NCI-H187 treated with DMSO at 0.1 percent for 48 hours (cell line): ENCODE measurements around the gene ZFP36.

ENCODE experiments used
- DNase-seq: peaks from one replicate; lab custom pipeline; 2025; lab: John Stamatoyannopoulos, UW

The ZFP36 gene

DNA sequence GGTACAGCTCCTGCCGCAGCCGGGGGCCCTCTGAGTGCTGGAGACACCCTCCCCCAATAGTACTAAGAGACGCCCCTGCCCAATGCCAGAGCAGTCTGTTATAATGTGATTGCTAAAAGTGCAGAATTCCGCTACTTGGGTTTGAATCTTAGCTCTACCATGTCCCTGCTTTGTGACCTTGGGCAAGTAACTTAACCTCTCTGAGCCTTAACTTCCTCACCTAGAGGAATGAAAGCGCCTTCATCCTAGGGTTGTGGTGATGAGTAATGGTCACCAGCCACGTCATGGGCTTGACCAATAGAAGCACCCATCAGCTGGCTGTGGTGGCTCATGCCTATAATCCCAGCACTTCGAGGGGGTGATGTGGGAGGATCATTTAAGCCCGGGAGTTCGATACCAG lies 12.4 kb downstream of the ZFP36 start:
- DNase-seq = no peak

DNA sequence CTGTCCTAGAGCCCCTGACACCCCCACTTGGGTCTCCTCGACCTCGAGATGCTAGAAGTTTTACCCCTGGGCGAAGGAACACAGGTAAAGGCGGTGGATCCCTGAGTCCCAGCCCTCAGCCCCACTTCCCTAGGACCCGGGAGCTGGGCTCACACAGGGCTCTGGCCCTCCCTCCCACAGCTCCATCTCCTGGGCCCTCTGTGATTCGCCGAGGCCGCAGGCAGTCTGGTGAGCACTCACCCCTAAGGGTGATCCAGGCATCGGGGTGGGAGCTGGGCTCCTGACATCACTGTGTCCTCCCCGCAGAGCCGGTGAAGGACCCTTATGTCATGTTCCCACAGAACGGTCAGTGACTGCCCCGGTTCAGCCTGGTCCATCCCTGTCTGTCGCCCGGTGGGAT lies 14.1 kb downstream of the ZFP36 start:
- no peak for DNase-seq

DNA sequence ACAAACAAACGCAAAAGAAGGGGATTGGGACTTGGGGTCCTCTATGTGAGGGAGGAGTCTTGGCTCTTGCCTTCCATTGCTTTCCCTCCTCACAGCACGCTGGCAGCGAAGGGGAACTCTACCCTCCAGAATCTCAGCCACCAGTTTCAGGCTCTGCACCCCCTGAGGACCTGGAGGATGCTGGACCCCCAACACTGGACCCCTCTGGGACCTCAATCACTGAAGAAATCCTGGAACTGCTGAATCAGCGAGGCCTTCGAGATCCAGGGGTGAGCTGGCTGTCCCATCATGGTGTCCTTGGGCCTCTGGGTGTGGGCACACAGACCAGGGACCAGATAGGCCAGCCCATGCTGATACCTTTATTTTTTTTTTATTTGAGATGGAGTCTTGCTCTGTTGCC lies 15.4 kb downstream of the ZFP36 start:
- no peak for DNase-seq

DNA sequence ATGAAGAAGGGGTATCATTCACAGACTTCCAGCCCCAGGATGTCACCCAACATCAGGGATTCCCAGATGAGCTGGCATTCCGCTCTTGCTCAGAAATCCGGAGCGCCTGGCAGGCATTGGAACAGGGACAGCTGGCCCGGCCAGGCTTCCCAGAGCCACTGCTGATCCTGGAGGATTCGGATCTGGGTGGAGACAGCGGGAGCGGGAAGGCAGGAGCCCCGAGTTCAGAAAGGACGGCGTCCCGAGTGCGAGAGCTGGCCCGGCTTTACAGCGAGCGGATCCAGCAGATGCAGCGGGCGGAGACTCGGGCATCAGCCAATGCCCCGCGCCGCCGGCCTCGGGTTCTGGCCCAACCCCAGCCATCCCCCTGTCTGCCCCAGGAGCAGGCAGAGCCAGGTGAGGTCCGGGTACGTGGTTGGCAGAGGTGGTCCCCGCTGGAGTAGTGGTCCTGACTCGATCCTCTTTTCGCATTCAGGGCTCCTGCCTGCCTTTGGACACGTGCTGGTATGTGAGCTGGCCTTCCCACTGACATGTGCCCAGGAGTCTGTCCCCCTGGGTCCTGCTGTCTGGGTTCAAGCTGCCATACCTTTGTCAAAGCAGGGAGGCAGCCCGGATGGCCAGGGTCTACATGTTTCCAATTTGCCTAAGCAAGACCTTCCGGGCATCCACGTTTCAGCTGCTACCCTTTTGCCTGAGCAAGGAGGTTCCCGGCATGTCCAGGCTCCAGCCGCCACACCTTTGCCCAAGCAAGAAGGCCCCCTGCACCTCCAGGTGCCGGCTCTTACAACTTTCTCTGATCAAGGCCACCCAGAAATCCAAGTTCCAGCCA lies 16.8 kb downstream of the ZFP36 start:
- no peak for DNase-seq

DNA sequence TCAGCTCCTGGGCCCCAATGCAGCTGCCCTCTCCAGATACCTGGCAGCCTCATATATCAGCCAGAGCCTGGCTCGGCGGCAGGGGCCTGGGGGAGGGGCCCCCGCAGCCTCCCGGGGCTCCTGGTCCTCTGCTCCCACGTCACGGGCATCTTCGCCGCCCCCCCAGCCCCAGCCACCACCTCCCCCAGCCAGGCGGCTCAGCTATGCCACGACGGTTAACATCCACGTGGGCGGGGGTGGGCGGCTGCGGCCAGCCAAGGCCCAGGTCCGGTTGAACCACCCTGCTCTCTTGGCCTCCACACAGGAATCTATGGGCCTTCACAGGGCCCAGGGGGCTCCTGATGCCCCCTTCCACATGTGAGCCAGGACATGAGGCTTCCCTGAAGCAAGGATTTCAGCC lies 18.3 kb downstream of the ZFP36 start:
- no peak for DNase-seq

DNA sequence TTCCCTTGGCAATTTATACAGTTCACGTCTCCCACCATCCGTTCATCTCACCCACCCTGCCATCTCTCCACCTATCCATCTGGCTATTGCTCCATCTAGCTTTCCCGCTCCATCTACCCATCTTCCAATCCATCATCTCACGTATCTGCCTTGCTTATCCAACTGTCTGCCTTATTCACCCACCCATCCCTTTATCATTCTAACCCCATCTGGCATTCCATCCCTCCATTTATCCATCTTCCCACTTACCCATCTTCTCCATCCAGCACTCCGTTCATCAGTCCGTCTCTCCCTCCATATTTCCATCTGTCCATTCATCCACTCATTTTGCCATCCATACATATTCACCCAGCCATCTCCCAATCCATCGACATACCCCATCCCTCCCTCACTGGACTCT lies 19.1 kb downstream of the ZFP36 start:
- no peak for DNase-seq

DNA sequence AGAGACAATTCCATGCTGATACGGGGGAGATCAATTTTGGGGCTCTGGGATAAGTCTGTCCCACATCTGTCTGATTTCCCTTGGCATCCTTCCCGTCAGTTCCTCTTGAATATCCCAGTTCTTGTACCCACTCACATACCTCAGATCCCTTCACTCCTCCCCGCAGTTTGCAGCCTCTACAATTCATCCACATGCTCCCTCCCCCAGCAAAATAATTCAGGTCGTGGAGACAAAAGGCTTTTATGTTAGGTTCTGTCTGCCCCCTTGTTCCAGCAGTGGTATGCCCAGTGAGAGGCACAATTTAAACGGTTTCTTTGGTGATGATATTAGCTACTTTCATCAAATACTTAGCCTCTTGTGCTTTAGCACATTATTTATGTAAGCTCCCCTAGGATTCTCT lies 19.5 kb downstream of the ZFP36 start:
- no peak for DNase-seq

DNA sequence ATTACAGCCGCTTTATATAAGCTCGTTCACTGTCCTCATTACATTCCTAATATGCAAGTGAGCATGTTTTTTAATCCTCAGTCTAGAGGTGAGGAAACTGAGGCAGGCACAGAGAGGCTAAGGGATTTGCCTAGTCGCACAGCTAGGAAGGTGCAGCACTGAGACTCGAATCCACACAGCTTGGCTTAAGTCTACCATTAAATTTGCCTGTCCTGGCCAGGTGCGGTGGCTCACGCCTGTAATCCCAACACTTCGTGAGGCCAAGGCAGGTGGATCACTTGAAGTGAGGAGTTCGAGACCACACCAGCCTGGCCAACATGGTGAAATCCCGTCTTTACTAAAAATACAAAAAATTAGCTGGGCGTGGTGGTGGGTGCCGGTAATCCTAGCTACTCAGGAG lies 21.1 kb downstream of the ZFP36 start:
- no peak for DNase-seq

DNA sequence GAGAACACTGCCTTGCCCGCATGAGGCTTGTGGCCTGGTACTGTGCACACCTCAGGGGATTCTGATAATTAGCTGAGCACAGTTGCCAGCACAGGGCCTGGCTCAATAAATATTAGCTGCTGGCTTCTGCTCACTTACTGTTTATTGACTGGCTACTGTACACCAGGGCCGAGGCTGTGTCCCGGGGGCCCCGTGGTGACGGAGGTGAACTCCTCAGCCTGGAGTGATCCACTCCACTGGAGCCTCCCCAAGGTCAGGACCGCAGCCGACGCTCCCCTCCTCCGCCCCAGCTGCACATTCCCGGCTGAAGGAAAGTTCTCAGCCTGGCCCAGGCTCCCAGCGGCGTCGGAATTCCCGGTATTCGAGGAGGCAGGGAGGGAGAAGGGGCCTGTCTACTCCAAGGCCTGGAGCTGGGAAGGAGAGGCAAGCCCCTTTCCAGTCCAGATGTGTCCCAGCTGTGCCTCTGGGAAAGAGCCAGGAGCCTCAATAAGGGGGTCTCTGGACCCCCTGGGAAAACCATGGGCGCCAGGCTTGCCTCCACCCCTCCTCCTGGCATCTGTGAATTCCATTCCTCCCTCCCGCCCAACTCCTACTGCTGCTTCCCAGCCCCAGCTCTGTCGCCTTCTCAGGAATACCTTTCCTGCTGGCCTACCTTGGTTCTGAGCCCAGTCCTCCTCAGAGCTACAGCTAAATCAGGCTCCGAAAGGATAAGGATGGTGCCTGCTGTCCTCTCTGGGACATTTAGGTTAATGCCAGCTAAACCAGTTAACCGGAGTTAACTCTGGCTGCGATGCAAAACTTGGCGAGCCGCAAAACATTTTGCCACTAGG lies 21.9 kb downstream of the ZFP36 start:
- DNase-seq = no peak

DNA sequence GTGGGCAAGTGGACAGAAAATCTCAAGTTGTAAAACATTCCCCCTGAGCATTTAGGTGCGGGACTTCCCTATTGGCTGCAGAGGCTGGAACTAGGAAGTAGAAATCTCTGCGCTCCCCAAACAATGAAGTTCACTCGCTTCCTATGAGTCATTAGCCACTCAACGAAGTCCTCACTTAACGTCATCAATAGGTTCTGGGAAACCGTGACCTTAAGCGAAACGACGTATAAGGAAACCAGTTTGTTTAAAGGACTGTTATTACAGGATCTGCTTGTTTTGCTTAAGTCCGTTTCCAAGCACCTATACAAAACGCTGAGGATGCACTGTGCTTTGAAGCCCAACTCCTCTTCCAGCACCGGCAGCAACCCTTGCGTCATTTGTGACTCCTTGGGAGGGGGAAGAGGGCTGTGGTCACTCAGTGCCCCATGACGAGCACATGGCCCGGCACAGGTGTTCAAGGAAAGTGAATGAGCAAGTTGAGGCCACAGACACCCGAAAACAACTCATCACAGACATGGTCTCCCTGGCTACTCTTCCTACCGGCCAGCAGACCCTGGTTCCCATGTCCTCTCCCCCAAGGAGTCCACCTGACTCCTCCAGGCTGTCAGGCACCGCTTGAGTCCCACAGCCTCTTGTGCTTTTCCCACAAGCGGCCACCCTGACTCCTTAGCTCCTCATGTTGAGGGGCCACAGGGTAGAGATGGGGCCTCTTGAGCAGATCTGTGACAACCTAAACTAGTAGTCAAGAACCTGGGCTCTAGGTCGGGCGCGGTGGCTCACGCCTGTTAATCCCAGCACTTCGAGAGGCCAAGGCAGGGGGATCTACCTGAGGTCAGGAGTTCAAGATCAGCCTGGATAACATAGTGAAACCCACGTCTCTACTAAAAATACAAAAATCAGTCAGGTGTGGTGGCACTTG lies 24.3 kb downstream of the ZFP36 start:
- no peak for DNase-seq

DNA sequence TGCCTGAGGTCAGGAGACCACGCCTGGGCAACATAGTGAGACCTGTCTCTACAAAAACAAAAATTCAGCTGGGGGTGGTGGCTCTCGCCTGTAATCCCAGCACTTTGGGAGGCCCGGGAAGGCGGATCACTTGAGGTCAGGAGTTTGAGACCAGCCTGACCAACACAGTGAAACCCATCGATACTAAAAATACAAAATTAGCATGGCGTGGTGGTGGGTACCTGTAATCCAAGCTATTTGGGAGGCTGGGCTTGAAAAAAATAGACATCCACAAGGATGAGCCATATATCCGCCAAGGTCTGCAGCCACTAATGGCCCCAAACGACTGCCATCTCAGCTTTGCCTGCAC lies 26.0 kb downstream of the ZFP36 start:
- DNase-seq = no peak

DNA sequence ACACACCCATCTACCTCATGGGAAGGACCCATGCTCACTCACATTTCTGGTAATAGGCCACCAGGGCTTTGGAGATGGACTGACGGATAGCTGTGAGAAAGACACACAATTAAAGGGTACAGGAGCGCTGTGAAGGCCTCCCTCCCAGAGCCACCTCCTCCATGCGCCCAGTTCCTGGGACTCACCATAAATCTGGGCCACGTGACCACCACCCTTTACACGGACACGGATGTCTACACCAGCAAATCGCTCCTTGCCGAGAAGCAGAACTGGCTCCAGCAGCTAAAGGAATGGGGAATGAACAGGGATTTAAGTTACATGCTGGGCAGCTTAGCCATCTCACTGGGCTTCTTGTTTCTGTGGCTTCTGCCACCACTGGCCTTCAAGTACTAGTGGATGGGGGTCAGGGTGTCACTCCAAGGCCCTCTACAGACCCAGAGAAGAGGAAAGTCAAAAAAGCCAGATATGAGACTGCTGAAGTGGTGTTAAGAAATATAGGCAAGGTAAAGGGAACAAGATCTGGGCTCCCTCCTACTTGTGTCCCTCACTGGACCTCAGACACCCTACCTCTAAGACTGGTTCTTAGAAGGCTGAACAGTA lies 26.9 kb downstream of the ZFP36 start:
- DNase-seq = no peak

DNA sequence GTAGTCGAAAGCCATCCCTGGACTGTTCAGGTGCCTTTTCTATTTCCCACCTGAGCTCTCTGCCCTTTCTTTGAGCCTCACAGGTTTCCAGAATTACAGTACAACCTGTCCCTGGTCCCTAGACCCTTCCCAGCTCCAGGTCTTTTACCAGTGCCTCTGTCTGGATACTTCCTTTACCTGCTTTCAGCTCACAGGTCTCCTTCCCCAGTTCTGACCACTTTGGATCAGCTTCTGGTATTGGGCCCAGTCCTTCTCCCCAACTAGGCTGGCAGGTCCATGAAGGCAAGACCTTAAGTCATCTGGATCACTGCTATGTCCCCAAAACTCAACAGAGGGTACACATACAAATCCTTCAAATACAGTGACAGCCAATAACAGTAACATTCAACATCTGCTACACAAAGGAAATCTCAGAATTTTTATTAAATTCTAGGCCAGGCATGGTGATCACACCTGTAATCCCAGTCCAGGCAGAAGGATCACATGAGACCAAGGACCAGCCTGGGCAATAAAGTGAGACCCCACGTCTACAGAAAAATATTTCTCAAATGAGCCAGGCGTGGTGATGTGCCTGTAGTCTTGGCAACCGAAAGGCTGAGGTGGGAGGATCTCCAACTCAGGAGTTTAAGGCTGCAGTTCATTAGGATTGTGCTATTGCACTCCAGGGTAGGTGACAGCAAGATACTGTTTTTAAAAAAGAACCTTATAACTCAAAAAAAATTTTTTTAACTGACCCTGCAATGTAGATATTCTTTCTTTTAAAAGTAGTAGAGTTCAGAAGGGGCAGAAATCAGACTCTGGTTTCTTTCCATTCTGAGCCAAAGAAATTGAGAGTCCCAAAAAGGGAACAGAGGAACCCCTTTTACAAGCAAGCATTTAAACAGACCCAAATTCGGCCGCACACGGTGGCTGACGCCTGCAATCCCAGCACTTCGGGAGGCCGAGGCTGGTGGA lies 27.8 kb downstream of the ZFP36 start:
- no peak for DNase-seq

DNA sequence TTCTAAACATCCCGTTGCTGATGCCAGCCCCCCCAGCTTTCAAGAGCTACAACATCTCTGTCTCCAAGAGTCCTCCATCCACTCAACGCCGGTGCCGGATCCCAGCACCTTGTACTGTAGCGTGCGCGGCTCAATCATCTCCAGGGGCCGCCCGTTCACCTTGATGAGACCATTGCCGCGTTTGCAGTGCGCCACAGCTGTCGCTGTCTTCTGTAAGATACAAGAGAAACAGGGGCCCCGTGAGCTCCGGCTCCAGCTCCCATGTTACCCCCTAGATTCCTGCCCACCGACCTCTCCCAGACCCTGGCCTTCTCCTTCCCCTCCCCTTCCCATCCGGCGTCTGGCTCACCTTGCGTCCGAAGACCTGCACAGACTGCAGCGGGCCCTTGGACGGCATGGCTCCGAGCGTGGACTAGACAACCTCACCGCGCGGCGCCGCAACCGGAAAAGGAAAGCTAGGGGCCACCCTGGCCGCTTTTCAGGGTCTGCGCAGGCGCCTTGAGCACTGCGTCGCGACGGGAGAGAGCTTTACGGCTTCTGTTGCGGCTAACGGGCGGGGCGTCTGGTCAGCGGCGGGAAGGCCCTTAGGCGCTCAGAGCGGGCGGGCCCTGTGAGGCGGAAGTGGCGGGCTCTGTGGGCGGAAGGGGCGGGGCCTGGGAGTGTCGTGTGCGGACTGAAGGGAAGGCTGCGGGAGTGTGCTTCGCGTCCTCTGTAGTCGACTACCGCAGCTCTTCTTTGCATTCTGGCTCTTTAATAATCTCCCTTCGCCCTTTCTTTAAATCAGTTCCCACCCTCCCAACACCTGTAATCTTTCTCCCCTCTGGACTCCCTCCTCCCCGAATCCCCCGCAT lies 29.1 kb downstream of the ZFP36 start, which contains the start of gene RPS16:
TSS of gene RPS16 (minus strand) at position 451 of the 851 bp plus-strand sequence. CDS start at position 397, 54 bp downstream.
- peak; percentile 94 for DNase-seq

DNA sequence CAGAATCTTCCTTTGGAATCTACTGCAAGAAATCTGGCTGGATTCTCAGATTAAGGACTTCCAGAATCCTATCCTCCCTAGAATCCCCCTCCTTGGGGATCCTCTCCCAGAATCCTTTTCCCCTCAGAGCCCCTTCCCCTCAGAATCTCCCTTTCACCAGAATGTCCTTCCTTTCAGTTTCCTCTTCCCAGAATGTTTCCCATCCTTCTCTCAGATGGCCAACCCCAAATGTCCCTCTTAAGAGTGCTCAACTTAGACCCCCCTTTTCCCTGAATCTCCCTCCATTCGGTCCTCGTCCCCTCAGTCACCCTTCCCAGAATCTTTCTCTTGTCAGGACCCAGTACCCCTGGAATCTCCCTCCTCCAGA lies 29.7 kb downstream of the ZFP36 start:
- no peak for DNase-seq

DNA sequence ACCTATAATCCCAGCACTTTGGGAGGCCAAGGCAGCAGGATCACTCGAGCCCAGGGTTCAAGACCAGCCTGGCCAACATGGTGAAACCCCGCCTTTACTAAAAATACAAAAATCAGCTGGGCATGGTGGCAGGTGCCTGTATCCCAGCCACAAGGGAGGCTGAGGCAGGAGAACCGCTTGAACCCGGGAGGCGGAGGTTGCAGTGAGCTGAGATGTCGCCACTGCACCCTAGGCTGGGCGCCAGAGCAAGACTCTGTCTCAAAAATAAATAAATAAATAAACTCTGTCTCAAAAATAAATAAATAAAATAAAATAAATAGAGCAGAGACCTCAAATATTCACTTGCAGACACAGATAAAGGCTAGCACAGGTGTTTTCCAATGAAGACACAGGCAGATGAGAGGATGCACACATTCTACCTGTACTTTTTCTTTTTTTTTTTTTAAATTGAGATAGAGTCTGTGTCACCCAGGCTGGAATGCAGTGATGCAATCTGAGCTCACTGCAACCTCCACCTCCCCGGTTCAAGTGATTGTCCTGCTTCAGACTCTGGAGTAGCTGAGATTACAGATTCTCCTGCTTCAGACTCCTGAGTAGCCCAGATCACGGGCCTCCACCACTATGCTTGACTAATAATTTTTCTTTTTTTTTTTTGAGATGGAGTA lies 31.8 kb downstream of the ZFP36 start:
- DNase-seq = no peak

DNA sequence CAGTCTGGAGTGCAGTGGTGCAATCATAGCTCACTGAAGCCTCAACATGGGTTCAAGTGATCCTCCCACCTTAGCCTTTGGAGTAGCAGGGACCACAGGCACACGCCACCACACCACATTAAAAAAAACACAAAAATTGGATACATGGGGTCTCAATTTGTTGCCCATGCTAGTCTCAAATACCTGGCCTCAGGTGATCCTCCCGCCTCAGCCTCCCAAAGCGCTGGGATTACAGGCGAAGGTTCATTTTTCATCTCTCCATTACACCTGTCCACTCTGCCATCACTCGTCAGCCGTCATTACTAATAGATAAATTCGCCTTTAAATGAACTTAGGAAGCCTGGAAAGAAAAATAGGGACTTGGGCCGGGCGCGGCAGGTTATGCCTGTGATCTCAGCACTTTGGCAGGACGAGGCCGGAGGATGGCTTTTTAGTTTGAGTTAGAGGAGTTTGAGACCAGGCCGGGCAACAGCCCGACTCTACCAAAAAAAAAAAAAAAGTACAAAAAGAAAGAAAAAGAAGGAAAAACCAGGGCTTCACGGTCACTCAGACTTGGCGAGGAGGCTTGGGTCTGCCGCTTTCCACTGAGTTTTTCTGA lies 38.0 kb downstream of the ZFP36 start:
- no peak for DNase-seq

DNA sequence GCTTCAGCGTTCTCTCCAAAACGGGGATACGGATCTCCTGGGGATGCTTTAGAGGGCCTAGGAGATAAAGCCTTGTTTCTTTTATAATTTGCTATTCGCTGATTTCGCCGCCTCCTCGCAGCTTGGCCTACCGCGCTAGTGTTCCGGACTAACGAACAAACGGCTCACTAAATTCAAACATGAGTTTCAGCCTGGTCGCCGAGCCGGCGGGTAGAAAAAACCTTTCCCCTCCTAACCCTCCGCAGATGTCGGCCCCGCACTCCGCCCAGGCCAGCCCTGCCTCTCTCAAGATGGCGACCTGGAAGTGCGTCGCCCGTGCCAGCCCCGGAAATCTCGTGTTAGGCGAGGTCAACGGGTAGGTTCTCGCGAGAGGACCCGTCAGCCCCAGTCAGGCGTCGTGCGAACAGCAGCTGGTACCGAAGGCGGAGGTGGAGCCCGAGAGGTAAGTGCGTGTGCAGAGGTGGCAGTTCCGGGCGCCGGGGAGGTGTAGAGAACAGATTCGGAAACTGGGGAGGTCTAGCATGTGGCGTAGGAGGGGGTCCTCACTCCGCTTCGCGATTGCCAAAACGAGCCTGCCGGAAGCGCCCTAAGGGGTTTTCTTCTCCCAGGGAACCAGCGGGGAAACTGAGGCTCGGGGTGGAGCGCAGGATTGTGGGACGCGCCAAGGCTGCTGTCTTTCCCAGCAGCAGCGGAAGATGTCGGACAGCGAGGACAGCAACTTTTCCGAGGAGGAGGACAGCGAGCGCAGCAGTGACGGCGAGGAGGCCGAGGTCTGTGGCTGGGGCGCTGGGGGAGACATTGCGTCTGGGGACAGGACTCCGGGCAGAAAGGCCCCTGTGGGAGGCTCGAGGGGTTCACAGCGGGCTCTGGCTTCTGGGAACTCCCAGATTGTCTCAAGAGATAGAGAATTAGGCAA lies 38.8 kb downstream of the ZFP36 start, which contains the start of gene SUPT5H:
TSS of gene SUPT5H (plus strand) at position 387 of the 916 bp plus-strand sequence. CDS start at position 696, 309 bp downstream.
- peak; percentile 83 for DNase-seq
